Naive thymus-derived CD8-positive, alpha-beta T cell (primary cell): Measurements from ENCODE around the gene LRMDA. TPM values are rescaled to one million over a fixed set of nuclear protein-coding genes. Genes with fewer than 3 reads are reported as not detected.
A peak's percentile ranks its signal among the peaks of the same experiment; 100 is the strongest.
"Not testable (repeated sequence)": the region's sequence is repeated elsewhere in the genome, so short reads cannot be mapped to it uniquely, and the experiment has no call there.

Source experiments
- ATAC-seq, 2 donors: fragments of 150-1000 bp; cut with Tn5 transposase in 1 of 2; sonication (Bioruptor Pico), chemical (Tn5 transposase) in 1 of 2; 1 replicate in 1 of 2; 2 replicates in 1 of 2; pipeline ENCODE4 v1.10.0; 2021; ENCODE audit warnings: mild to moderate bottlenecking in 2 of 2, moderate library complexity in 2 of 2
- POLR2A ChIA-PET: fragments of 350-600 bp; sonication (Branson Sonifier 250); formaldehyde crosslinking; loops from one replicate; lab custom pipeline; 2021; ENCODE audit warnings: antibody characterized with exemption; lab: Charles Lee
- DNase-seq, 10 donors: peaks; one replicate each; pipeline versions ENCODE4 v3.0.0 to v3.0.0-alpha.2; 2020 to 2022
- H3K27ac Mint-ChIP-seq, 10 donors: one replicate each; pipeline ENCODE4 v1.8.0; 2020 to 2022; ENCODE audit warnings: mild to moderate bottlenecking in 10 of 10, mixed read lengths in 10 of 10, moderate library complexity in 4 of 10, inconsistent platforms in 1 of 10
- H3K27me3 Mint-ChIP-seq, 5 donors: one replicate each; pipeline ENCODE4 v1.8.0; 2021 to 2022; ENCODE audit warnings: mixed read lengths in 5 of 5
- H3K36me3 Mint-ChIP-seq, 3 donors: one replicate each; pipeline ENCODE4 v1.8.0; 2020 to 2022; ENCODE audit warnings: mixed read lengths in 3 of 3, mild to moderate bottlenecking in 2 of 3, inconsistent platforms in 1 of 3
- H3K4me1 Mint-ChIP-seq, 4 donors: one replicate each; pipeline ENCODE4 v1.8.0; 2021 to 2022; ENCODE audit warnings: mixed read lengths in 4 of 4
- H3K4me3 Mint-ChIP-seq, 10 donors: one replicate each; pipeline ENCODE4 v1.8.0; 2020 to 2022; ENCODE audit warnings: mild to moderate bottlenecking in 10 of 10, mixed read lengths in 10 of 10, moderate library complexity in 6 of 10, inconsistent platforms in 1 of 10
- H3K9me3 Mint-ChIP-seq, 9 donors: one replicate each; pipeline ENCODE4 v1.8.0; 2020 to 2022; ENCODE audit warnings: mixed read lengths in 9 of 9, mild to moderate bottlenecking in 3 of 9, inconsistent platforms in 1 of 9, moderate library complexity in 1 of 9
- polyA plus RNA-seq, 3 donors: library from polyadenylated mRNA; unstranded; fragments of 300-500 nt; fragmentation: Illumina TruSeq; gene quantifications; one replicate each; pipeline ENCODE4 v1.2.3, GENCODE V29; 2021
- total RNA-seq, 8 experiments: library from RNA in 2 of 8; stranded (reverse) in 2 of 8; gene quantifications; one replicate each; pipeline ENCODE4 v1.2.3 and lab custom pipeline; 2021 to 2026

Gene LRMDA
- total and polyA plus RNA-seq, 5 experiments from 2014 or later, result not detected

- no peak for ATAC-seq
- POLR2A ChIA-PET, result no interaction called here
- peaks cover 0 to 14% (median 9%) of the 10 kb centered on the region in 9 donors for H3K9me3 Mint-ChIP-seq
These were observed 79.6 kb downstream of the LRMDA start for GRCh38 chr10:75511011-75511410.

GRCh38 chr10:75512203-75512933, 80.9 kb downstream of the LRMDA start:
- Mint-ChIP-seq H3K27ac (no peak overlapping the region), H3K9me3 (peaks cover 0 to 22% (median 12%) of the 10 kb centered on the region in 9 donors), H3K27me3 (peaks cover 6 to 20% (median 7%) of the 10 kb centered on the region in 5 donors), H3K4me1 (peaks cover 4 to 12% (median 7%) of the 10 kb centered on the region in 4 donors), H3K36me3 (peaks cover 0 to 9% (median 0%) of the 10 kb centered on the region in 3 donors), H3K4me3 (no peak overlapping the region)
- POLR2A ChIA-PET, result no interaction called here
- no peak for ATAC-seq
- no peak for DNase-seq

More at GRCh38 chr10:75511011-75511410, 79.6 kb downstream of the LRMDA start:
- Mint-ChIP-seq H3K4me1 (peaks cover 4 to 8% (median 4%) of the 10 kb centered on the region in 4 donors), H3K36me3 (peaks cover 0 to 7% (median 0%) of the 10 kb centered on the region in 3 donors), H3K27ac (peak overlapping the region in 1 of 10 donors; percentile 15), H3K4me3 (no peak overlapping the region), H3K27me3 (peaks cover 6 to 20% (median 7%) of the 10 kb centered on the region in 5 donors)
- DNase-seq, result no peak

GRCh38 chr10:75513292-75513885, 82.0 kb downstream of the LRMDA start:
- Mint-ChIP-seq H3K4me3 (no peak overlapping the region), H3K27me3 (peaks cover 6 to 20% (median 7%) of the 10 kb centered on the region in 5 donors), H3K4me1 (peaks cover 4 to 12% (median 7%) of the 10 kb centered on the region in 4 donors), H3K9me3 (peaks cover 0 to 29% (median 15%) of the 10 kb centered on the region in 9 donors), H3K36me3 (peaks cover 0 to 13% (median 0%) of the 10 kb centered on the region in 3 donors), H3K27ac (no peak overlapping the region)
- ATAC-seq (no peak), DNase-seq (no peak)
- POLR2A ChIA-PET, result no interaction called here

GRCh38 chr10:75514830-75515229, 83.4 kb downstream of the LRMDA start:
- H3K27me3 Mint-ChIP-seq, result peaks cover 6 to 34% (median 12%) of the 10 kb centered on the region in 5 donors
- no peak overlapping the region for H3K27ac Mint-ChIP-seq
- H3K9me3 Mint-ChIP-seq, result peaks cover 0 to 33% (median 15%) of the 10 kb centered on the region in 9 donors
- H3K4me3 Mint-ChIP-seq, result no peak overlapping the region
- POLR2A ChIA-PET, result no interaction called here
- DNase-seq (no peak), ATAC-seq (no peak)
- H3K4me1 Mint-ChIP-seq, result peaks cover 0 to 8% (median 1%) of the 10 kb centered on the region in 4 donors
- H3K36me3 Mint-ChIP-seq, result peaks cover 0 to 13% (median 0%) of the 10 kb centered on the region in 3 donors

- not testable (repeated sequence) for H3K27ac Mint-ChIP-seq, H3K4me1 Mint-ChIP-seq, DNase-seq
These were observed 84.7 kb downstream of the LRMDA start for GRCh38 chr10:75516154-75516553.

GRCh38 chr10:75519213-75519612, 87.8 kb downstream of the LRMDA start:
- ATAC-seq, POLR2A ChIA-PET, H3K27ac Mint-ChIP-seq, H3K4me1 Mint-ChIP-seq, H3K4me3 Mint-ChIP-seq, DNase-seq: not testable (repeated sequence)
- Mint-ChIP-seq H3K36me3 (peaks cover 0 to 13% (median 0%) of the 10 kb centered on the region in 3 donors), H3K9me3 (peaks cover 0 to 33% (median 15%) of the 10 kb centered on the region in 9 donors), H3K27me3 (peaks cover 9 to 64% (median 23%) of the 10 kb centered on the region in 5 donors)

More at GRCh38 chr10:75516154-75516553, 84.7 kb downstream of the LRMDA start:
- Mint-ChIP-seq H3K36me3 (peaks cover 0 to 13% (median 0%) of the 10 kb centered on the region in 3 donors), H3K9me3 (peaks cover 0 to 33% (median 15%) of the 10 kb centered on the region in 9 donors), H3K27me3 (peaks cover 6 to 34% (median 15%) of the 10 kb centered on the region in 5 donors)
- POLR2A ChIA-PET, H3K4me3 Mint-ChIP-seq, ATAC-seq: not testable (repeated sequence)

- H3K36me3 Mint-ChIP-seq, H3K27ac Mint-ChIP-seq, H3K4me1 Mint-ChIP-seq, ATAC-seq, POLR2A ChIA-PET, DNase-seq, H3K4me3 Mint-ChIP-seq: not testable (repeated sequence)
- H3K9me3 Mint-ChIP-seq, result peaks cover 0 to 20% (median 5%) of the 10 kb centered on the region in 9 donors
- peaks cover 11 to 66% (median 25%) of the 10 kb centered on the region in 5 donors for H3K27me3 Mint-ChIP-seq
These were observed 89.9 kb downstream of the LRMDA start for GRCh38 chr10:75521194-75521829.

GRCh38 chr10:75525067-75525466, 93.6 kb downstream of the LRMDA start:
- peaks cover 0 to 6% (median 0%) of the 10 kb centered on the region in 9 donors for H3K9me3 Mint-ChIP-seq
- no peak overlapping the region for H3K27ac Mint-ChIP-seq
- POLR2A ChIA-PET, result no interaction called here
- H3K4me1 Mint-ChIP-seq, result no peaks in the 10 kb centered on the region
- H3K27me3 Mint-ChIP-seq, result peaks cover 20 to 61% (median 32%) of the 10 kb centered on the region in 5 donors
- H3K4me3 Mint-ChIP-seq, result no peak overlapping the region
- no peaks in the 10 kb centered on the region for H3K36me3 Mint-ChIP-seq
- DNase-seq (no peak), ATAC-seq (no peak)

GRCh38 chr10:75525646-75526045, 94.2 kb downstream of the LRMDA start:
- no peak for DNase-seq
- Mint-ChIP-seq H3K9me3 (peaks cover 0 to 6% (median 0%) of the 10 kb centered on the region in 9 donors), H3K27ac (no peak overlapping the region), H3K36me3 (no peaks in the 10 kb centered on the region), H3K27me3 (peaks cover 15 to 55% (median 27%) of the 10 kb centered on the region in 5 donors), H3K4me3 (no peak overlapping the region), H3K4me1 (no peaks in the 10 kb centered on the region)
- no peak for ATAC-seq
- POLR2A ChIA-PET, result no interaction called here

GRCh38 chr10:75527542-75527941, 96.1 kb downstream of the LRMDA start:
- H3K27me3 Mint-ChIP-seq, result peaks cover 15 to 40% (median 16%) of the 10 kb centered on the region in 5 donors
- H3K36me3 Mint-ChIP-seq, result no peaks in the 10 kb centered on the region
- no peaks in the 10 kb centered on the region for H3K4me1 Mint-ChIP-seq
- H3K27ac Mint-ChIP-seq, result no peak overlapping the region
- no peak for DNase-seq
- POLR2A ChIA-PET, result no interaction called here
- peaks cover 0 to 6% (median 0%) of the 10 kb centered on the region in 9 donors for H3K9me3 Mint-ChIP-seq
- no peak for ATAC-seq
- H3K4me3 Mint-ChIP-seq, result no peak overlapping the region

GRCh38 chr10:75528392-75528791, 97.0 kb downstream of the LRMDA start:
- no peak for ATAC-seq
- Mint-ChIP-seq H3K4me3 (no peak overlapping the region), H3K27me3 (peaks cover 13 to 31% (median 16%) of the 10 kb centered on the region in 5 donors), H3K4me1 (no peaks in the 10 kb centered on the region), H3K9me3 (peaks cover 0 to 6% (median 0%) of the 10 kb centered on the region in 9 donors), H3K27ac (no peak overlapping the region), H3K36me3 (no peaks in the 10 kb centered on the region)
- POLR2A ChIA-PET, result no interaction called here
- DNase-seq, result no peak

GRCh38 chr10:75530299-75530698, 98.9 kb downstream of the LRMDA start:
- DNase-seq (no peak), ATAC-seq (no peak)
- peaks cover 8 to 15% (median 12%) of the 10 kb centered on the region in 5 donors for H3K27me3 Mint-ChIP-seq
- no peak overlapping the region for H3K27ac Mint-ChIP-seq
- POLR2A ChIA-PET, result no interaction called here
- H3K4me1 Mint-ChIP-seq, result no peaks in the 10 kb centered on the region
- H3K9me3 Mint-ChIP-seq, result peaks cover 0 to 6% (median 0%) of the 10 kb centered on the region in 9 donors
- no peak overlapping the region for H3K4me3 Mint-ChIP-seq
- no peaks in the 10 kb centered on the region for H3K36me3 Mint-ChIP-seq
